SK-N-SH (cell line): ENCODE results near the gene FAM72C.
"Not testable (repeated sequence)": the region's sequence is repeated elsewhere in the genome, so short reads cannot be mapped to it uniquely, and the experiment has no call there.

Experiments used
- CHD2 ChIP-seq: fragments of 150-350 bp; IDR thresholded peaks from 2 replicates; pipeline ENCODE4 v1.6.1; 2018; ENCODE audit warnings: low read length; ENCODE audit not compliant: partially characterized antibody
- CTCF ChIP-seq: fragments of 200-600 bp; sonication (generic); IDR thresholded peaks from 2 replicates; pipeline ENCODE4 v1.6.1; 2017; ENCODE audit warnings: antibody characterized with exemption, mild to moderate bottlenecking, moderate library complexity
- GABPA ChIP-seq: IDR thresholded peaks from 2 replicates; pipeline ENCODE4 v1.4.0; 2012; ENCODE audit warnings: low read depth, mild to moderate bottlenecking
- NRF1 ChIP-seq: IDR thresholded peaks from 2 replicates; pipeline ENCODE4 v1.6.1; 2012; ENCODE audit warnings: low read depth, mild to moderate bottlenecking, low read length
- POLR2AphosphoS5 ChIP-seq: IDR thresholded peaks from 2 replicates; pipeline ENCODE4 v1.6.1; 2012; ENCODE audit warnings: low read depth, low read length
- REST ChIP-seq: IDR thresholded peaks from 2 replicates; pipeline ENCODE4 v1.6.1; 2012; ENCODE audit warnings: mild to moderate bottlenecking, low read depth, low read length, moderate library complexity
- RFX5 ChIP-seq: IDR thresholded peaks from 2 replicates; pipeline ENCODE4 v1.6.1; 2012; ENCODE audit warnings: mild to moderate bottlenecking, improper control_type of control experiment, low read length
- TAF1 ChIP-seq: IDR thresholded peaks from 2 replicates; pipeline ENCODE4 v1.6.1; 2012; ENCODE audit warnings: low read depth, mild to moderate bottlenecking, low read length, moderate library complexity, borderline replicate concordance
- USF2 ChIP-seq: fragments of 150-350 bp; IDR thresholded peaks from 2 replicates; pipeline ENCODE4 v1.6.1; 2017; ENCODE audit warnings: antibody characterized with exemption, low read length, low read depth, borderline replicate concordance

- not testable (repeated sequence) for TF ChIP-seq CHD2, CTCF, REST, NRF1, GABPA, RFX5, POLR2AphosphoS5, USF2, TAF1
These were observed 20.0 kb downstream of the FAM72C start for GRCh38 chr1:143951485-143952391.
